Measurements from ENCODE around the gene RPL21.
"Not testable (repeated sequence)": the region's sequence is repeated elsewhere in the genome, so short reads cannot be mapped to it uniquely, and the experiment has no call there.

Gene RPL21

GRCh38 chr13:27259831-27260230 is 8.5 kb downstream of the RPL21 start:
- no peak for DNase-seq

- DNase-seq: no peak
These were observed 10.0 kb downstream of the RPL21 start for GRCh38 chr13:27261396-27261795.

GRCh38 chr13:27263438-27263837 is 12.1 kb downstream of the RPL21 start:
- peak; percentile 23 for DNase-seq

GRCh38 chr13:27264181-27264580 is 12.8 kb downstream of the RPL21 start:
- DNase-seq: no peak

GRCh38 chr13:27264648-27265047 is 13.3 kb downstream of the RPL21 start:
- DNase-seq: no peak

GRCh38 chr13:27266917-27267316 is 15.6 kb downstream of the RPL21 start:
- DNase-seq: no peak

- DNase-seq: no peak
These were observed 16.2 kb downstream of the RPL21 start for GRCh38 chr13:27267596-27267995.

GRCh38 chr13:27269114-27269665 is 17.8 kb downstream of the RPL21 start:
- DNase-seq: no peak

GRCh38 chr13:27270594-27271520 is 19.5 kb downstream of the RPL21 start, which contains the start of gene RASL11A:
Gene RASL11A (plus strand): TSS chr13:27270830. CDS start chr13:27270945, 115 bp downstream.
- DNase-seq: no peak

- no peak for DNase-seq
These were observed 20.3 kb downstream of the RPL21 start for GRCh38 chr13:27271570-27272096.

GRCh38 chr13:27273658-27274425 is 22.5 kb downstream of the RPL21 start:
- DNase-seq: no peak

GRCh38 chr13:27274631-27275030 is 23.3 kb downstream of the RPL21 start:
- DNase-seq: no peak

GRCh38 chr13:27276188-27276587 is 24.8 kb downstream of the RPL21 start:
- DNase-seq: no peak

- no peak for DNase-seq
These were observed 28.1 kb downstream of the RPL21 start for GRCh38 chr13:27279506-27279905.

GRCh38 chr13:27280009-27280656 is 28.8 kb downstream of the RPL21 start:
- no peak for DNase-seq

GRCh38 chr13:27280841-27281240 is 29.5 kb downstream of the RPL21 start:
- no peak for DNase-seq

- no peak for DNase-seq
These were observed 30.1 kb downstream of the RPL21 start for GRCh38 chr13:27281420-27281819.

- no peak for DNase-seq
These were observed 32.6 kb downstream of the RPL21 start for GRCh38 chr13:27283906-27284493.

- no peak for DNase-seq
These were observed 37.0 kb downstream of the RPL21 start for GRCh38 chr13:27288392-27288791.

- DNase-seq: no peak
These were observed 37.8 kb downstream of the RPL21 start for GRCh38 chr13:27289011-27289665.

- no peak for DNase-seq
These were observed 39.4 kb downstream of the RPL21 start for GRCh38 chr13:27290715-27291114.

- DNase-seq: not testable (repeated sequence)
These were observed 40.6 kb downstream of the RPL21 start for GRCh38 chr13:27291967-27292366.
